GM18520 (cell line): ENCODE data around the gene SORCS2.

Experiments
- ATAC-seq: cut with Tn5 transposase; IDR thresholded peaks from one replicate; pipeline ENCODE4 v1.9.1; 2021; ENCODE audit not compliant: unreplicated experiment

The SORCS2 gene

DNA sequence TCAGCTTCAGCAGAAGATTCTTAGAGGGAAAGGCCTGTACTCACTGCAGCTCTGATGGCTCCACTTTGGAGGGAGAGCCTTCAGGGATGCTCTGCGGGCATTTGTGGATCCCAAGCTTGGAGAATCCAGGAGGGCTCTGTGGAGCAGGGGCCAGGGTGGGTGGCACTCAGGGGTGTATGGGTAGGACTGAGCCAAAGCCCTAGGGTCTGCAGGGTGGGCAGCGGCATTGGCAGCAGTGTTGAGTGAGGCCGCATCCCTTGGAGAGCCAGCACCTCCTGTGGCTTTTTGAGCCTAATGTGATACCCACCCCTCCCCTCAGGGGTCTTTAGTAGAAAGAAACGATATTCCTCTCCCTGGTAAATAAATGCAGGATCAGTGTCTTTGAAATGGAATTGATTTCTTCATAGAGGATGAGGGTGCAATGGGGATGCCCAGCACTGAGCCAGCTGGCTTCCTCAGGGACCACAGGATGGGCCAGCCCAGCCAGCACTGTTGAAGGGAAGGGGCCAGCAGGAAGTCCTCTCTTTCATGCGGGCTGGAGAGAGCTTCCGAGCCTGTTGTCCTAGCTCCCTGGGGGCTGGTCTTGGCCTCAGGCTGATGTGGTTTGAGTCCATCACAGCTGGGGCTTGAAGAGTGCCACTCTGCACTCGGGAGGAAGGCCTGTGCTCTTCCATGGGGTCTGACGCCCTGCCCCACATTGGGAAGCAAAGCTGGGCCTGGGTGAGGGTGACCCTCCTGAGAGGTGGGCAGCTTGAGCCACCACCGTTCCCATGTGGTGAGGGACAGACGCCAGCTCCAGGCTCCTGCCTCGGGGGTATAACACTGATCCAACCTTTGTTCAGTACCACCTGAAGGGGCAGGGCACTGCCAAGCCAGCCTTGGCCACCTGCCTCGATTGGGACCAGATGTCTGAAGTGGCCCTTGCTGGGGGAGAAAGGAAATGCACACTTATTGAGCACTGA lies 192.9 kb downstream of the SORCS2 start:
- ATAC-seq: no peak

GRCh38 chr4:7387925-7388324 lies 195.6 kb downstream of the SORCS2 start:
- no peak for ATAC-seq

- ATAC-seq: no peak
Observed at GRCh38 chr4:7388627-7389026, 196.3 kb downstream of the SORCS2 start.

DNA sequence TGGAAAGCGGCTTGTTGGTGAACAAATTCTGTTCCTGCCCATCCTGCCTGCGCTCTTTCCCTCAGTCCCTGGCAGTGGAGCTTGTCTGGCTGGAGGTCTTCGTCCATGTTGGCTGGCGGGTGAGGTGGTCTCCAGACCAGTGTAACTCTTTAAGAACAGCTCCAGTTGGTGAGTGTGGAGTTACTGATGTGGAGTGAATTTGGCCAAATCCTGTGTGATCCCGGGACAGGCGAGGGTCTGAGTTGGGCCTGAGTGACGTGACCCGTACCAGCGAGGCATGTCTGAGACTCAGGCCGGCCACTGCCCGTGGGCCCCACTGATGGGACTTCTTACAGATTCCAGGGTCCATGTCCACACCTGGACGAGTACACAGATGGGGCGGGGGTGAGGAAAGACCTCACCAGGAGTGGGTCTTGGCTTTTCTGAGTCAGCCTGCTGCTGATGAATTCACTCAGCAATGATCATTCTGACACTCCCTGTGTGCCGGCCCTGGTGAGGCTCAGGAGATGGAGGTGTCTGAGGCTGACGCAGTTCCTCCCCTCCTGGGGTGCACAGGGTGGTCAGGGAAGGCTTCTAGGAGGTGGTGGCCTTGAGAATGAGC lies 196.9 kb downstream of the SORCS2 start:
- no peak for ATAC-seq

GRCh38 chr4:7389719-7390118 lies 197.4 kb downstream of the SORCS2 start:
- no peak for ATAC-seq

- ATAC-seq: no peak
Observed at GRCh38 chr4:7390336-7390735, 198.0 kb downstream of the SORCS2 start.

DNA sequence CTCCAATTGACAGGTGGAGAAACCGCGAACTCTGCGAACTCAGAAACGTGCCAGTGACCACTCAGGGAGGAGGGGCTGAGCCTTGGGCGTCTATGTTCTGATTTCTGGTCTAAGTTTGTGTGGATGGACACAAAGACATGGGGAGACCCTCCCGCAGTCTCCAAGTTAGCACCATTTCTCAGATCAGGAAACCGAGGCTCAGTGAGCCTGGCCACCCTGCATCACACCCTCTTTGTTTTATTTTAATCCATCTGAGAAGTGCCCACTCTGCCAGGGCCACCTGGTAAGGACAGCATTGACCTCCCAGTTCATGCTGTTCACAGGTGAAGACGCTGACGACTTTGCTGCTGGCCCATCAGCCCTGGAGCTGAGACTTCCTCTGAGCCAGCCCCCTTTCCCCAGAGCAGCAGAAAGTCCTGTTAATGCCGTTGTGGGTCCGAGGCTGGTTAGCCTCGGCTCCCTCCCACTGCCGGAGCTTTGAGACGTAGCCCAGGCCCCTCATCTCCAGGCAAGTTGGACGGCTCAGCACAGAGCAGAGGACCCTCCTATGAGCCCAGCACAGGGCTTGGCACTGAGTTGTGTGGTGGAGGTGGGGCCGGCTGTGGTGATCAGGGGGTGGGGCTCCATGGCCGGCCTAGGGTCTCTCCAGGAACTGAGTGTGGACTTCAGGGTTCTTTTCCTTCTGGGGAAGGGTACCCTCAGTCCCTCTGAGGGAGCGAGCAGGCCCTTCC lies 198.7 kb downstream of the SORCS2 start:
- ATAC-seq: no peak

GRCh38 chr4:7391637-7392437 lies 199.5 kb downstream of the SORCS2 start:
- ATAC-seq: no peak

DNA sequence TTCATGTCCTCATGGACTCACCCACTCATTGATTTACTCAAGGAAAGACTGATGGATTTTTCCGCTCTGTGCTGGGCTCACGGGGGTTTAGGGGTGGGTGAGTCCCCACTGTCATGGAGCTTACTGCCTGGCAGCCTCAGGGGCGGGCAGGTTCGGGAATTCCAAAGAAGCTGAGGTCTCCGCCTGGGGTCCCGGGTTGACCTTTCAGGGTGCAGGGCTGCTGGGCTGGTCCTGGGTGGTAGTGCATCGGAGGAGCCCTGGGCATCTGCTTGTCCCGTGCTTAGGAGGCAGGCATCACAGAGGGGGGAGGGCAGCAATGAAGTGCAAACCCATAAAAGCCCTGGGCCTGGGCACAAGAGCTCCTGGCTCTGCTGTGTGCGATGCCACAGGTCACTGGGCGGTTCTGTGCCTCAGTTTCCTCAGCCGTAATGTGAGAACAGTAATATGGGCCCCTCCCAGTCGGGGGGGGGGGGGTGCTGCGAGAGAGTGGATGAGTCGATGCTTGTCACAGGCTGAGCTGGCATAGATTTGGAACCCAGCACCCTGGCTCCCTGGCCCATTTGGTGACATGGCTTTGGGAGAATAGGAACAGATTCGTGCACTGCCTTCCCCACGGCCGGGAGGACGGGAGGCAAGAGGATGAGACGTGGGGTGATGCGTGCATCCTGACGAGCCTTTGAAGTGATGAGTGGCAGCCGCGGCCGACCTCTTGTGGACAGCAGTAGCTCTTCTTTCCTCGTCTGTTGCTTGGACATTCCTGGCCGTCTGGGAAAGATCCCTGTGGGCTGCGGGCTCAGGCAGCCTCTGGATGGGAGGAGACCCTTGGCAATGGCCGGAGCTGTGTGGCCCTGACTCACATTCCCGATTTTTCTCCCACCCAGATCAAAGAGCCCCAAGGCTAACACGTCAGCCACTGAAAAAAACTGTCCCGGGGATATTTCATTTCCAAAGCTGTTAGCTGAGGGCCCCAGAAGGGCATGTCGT lies 200.4 kb downstream of the SORCS2 start:
- no peak for ATAC-seq

DNA sequence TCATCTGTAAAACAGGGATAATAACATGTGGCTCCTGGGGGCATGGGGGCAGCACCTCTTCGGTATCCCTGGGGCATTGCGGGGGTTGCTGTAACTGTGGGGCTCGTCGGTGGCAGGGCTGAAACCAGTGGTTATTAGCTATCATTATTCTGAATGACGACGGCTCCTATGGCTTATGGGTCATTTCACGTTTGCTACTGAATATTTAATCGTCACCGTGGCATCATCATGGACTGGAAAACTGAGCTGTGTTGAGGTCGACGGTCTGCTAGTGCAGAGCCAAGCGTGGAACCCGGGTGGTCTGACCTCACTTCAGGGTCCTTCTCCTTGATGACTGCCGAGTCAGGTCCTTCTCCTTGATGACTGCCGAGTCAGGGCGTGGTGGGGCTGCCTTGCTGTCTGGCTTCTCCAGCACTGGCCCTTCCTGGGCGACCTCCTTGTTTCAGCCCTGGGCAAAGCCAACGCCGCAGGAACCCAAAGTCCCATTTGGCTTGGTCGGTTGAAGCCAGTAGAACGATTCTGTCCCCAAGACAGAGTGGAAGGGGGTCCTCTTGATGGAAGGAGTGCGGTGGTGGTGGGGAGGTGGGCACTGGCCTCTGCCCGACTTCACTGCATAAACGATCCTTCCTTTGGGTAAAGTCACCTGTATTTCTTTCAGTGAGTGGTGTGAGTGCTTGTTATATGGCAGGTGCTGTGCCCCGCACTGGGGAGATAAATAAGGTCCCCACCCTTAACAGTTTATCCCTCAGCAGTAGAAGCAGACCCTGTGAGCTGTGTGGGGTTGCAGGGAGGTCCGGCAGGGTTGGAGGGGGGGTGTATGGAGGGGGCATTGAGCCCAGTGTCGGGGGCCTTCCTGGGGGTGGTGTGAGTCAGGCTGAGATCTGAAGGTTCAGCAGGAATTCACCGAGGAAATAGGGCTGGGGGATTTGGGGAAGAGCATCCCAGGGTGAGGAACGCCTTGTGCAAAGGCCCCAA lies 201.6 kb downstream of the SORCS2 start:
- ATAC-seq: no peak

GRCh38 chr4:7394681-7395451 lies 202.5 kb downstream of the SORCS2 start:
- no peak for ATAC-seq

- no peak for ATAC-seq
Observed at GRCh38 chr4:7395645-7396044, 203.3 kb downstream of the SORCS2 start.

DNA sequence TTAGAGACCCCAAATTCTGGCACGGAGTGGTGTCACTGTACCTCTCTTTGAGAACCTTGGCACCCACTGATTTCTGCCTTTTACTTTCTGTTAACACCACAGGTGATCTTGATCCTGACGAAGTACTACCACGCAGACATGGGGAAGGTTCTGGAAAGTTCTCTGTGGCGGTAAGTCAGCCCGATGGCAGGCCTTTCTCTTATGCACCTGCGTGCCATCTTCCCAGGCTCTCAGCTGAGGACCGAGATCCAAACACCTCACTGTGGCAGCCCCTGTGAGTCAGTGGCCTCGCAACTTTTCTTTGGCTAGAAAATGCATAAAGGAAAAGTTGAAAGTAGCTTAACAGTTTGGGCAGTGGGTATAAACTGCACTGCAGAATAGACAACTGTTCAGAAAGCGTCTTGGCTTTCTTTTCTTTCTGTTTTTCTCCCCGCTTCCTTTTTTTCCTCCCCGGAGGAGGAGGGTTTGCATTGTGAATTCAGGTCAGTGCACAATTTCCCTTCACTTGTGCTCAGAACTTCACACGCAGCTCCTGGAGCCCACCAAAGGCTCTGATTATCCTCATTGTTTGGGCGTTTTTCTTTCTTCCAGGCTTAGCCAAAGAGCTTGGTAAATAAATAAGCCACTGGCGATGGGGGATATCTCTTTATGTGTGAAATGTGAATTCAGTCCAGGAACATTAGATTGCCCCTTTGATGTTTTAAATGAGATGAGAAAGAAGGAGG lies 204.0 kb downstream of the SORCS2 start:
- ATAC-seq: no peak

DNA sequence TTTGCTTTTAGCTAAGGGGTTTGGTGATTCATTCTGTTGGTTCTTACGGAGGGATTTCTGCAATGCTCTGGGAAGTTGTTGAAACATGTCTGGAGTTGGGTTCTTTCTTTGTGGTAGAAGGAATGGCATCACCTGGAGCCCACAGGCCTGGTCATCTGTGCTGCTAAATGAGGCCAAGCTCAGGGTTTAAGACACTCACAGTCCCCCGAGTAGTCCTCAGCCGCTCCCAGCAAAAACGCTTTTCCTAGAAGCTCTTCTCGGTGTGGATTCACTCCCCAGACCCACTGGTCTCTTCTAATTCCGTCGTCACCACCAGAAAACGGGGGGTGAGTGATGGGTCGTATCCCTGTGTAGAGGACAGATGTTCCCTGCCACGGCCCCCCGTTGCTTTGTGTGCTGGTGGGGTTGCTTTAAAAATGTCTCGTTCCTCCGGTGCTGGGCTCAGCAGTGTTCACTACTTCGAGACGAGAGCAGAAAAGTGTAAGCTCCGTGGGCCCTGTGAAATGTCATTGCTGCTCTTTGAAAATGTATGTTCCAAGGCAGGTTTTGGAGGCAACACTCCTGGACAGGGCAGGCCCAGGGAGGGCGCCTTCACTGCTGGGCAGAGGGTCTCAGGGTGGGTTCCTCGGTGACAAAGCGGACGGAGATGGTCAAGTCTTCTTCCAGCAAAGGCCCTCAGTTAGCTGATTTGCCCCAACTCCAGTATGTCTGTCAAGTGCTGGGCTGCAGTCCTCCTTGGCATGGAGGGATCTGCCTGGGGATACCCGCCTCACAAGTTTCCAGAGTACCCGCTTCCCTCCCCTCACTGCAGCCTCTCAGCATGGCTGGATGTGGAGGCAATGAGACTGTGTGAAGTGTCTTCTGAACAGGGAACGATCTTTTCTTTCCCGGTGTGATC lies 205.1 kb downstream of the SORCS2 start:
- ATAC-seq: no peak

GRCh38 chr4:7398104-7398423 lies 205.7 kb downstream of the SORCS2 start:
- no peak for ATAC-seq

DNA sequence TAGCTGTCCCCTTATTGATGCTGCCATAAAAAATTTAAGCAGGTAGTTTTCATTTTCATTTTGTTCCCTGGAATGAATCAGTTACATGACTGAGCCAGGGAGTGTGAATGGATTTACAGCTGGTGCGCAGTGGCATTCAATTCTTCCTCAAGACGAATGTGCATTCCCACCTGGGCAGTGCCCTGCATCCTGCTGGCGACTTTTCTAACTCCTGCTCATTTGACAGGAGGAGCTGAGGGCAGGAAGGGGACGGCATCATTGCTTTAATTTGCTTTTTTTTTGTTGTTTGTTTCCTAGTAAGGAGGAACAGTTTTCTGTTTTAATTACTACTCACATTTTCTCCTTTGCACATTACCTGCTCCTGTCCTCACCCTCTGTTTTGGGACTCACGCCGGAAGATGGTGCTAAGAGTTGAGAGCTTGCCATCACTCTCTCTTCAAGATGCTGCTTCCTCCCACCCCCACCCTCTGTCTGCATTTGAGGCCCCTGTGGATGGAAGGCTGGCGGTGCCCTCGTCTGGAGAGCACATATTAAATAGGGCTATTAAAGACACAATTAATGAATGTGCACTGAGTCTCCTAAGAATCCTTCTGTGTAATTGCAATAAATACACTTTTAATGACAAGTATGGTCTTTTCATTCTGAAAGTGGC lies 206.6 kb downstream of the SORCS2 start:
- ATAC-seq: no peak
